H1 (cell line): ENCODE measurements around the gene LRRC42.

ENCODE experiments used
- CBX8 ChIP-seq: fragments of 300-800, 300-1000 bp; sonication (generic); IDR thresholded peaks from 2 replicates; pipeline ENCODE4 v1.7.1; 2016; ENCODE audit warnings: low read depth, low read length, borderline replicate concordance
- CTCF ChIP-seq, 3 experiments: IDR thresholded peaks; 1 replicate in 2 of 3; 2 replicates in 1 of 3; pipeline versions ENCODE4 v1.5.1 to v1.6.1; 2011; ENCODE audit warnings: low read length in 3 of 3, mild to moderate bottlenecking in 3 of 3, inconsistent platforms in 2 of 3, low read depth in 1 of 3, moderate library complexity in 1 of 3; ENCODE audit not compliant: insufficient read depth in 1 of 3; ENCODE audit errors: control extremely low read depth in 1 of 3
- EP300 ChIP-seq, 2 experiments: IDR thresholded peaks; 1 replicate in 1 of 2; 2 replicates in 1 of 2; pipeline ENCODE4 v1.6.1; 2011 to 2012; ENCODE audit warnings: low read depth in 2 of 2, low read length in 2 of 2, mild to moderate bottlenecking in 2 of 2, borderline replicate concordance in 1 of 2, inconsistent platforms in 1 of 2, moderate library complexity in 1 of 2
- EZH2 ChIP-seq: fragments of 200-600 bp; sonication (generic); IDR thresholded peaks from 2 replicates; pipeline ENCODE4 v1.7.1; 2012; ENCODE audit warnings: low read depth, mild to moderate bottlenecking, moderate library complexity, low read length, inconsistent platforms; ENCODE audit not compliant: severe bottlenecking
- GABPA ChIP-seq: IDR thresholded peaks from 2 replicates; pipeline ENCODE4 v1.6.1; 2011; ENCODE audit warnings: mild to moderate bottlenecking, low read length, moderate library complexity, borderline replicate concordance; ENCODE audit not compliant: insufficient read depth
- HDAC6 ChIP-seq: IDR thresholded peaks from one replicate; pipeline ENCODE4 v1.7.1; 2012; ENCODE audit warnings: low read depth, mild to moderate bottlenecking, inconsistent platforms, low read length, moderate library complexity
- MAX ChIP-seq: IDR thresholded peaks from 2 replicates; pipeline ENCODE4 v1.6.1; 2012; ENCODE audit warnings: inconsistent platforms
- POLR2A ChIP-seq, 2 experiments: IDR thresholded peaks; 1 replicate in 1 of 2; 2 replicates in 1 of 2; pipeline ENCODE4 v1.6.1; 2011; ENCODE audit warnings: low read depth in 2 of 2, low read length in 2 of 2, mild to moderate bottlenecking in 2 of 2; ENCODE audit errors: control extremely low read depth in 1 of 2
- POLR2AphosphoS5 ChIP-seq: IDR thresholded peaks from 2 replicates; pipeline ENCODE4 v1.6.1; 2011; ENCODE audit warnings: low read depth, low read length
- RAD21 ChIP-seq, 2 experiments: IDR thresholded peaks in 1 of 2; conservative IDR thresholded peaks in 1 of 2; 2 replicates each; pipeline ENCODE4 v1.6.1; 2011; ENCODE audit warnings: low read depth in 2 of 2, low read length in 2 of 2, improper control_type of control experiment in 1 of 2, inconsistent platforms in 1 of 2, mild to moderate bottlenecking in 1 of 2, moderate library complexity in 1 of 2
- SP1 ChIP-seq: IDR thresholded peaks from 2 replicates; pipeline ENCODE4 v1.6.1; 2011; ENCODE audit warnings: low read depth, low read length
- SUZ12 ChIP-seq: fragments of 200-600 bp; sonication (generic); IDR thresholded peaks from 2 replicates; pipeline ENCODE4 v1.6.1; 2012; ENCODE audit warnings: mild to moderate bottlenecking, inconsistent platforms, low read length, moderate library complexity, mixed read lengths
- YY1 ChIP-seq: IDR thresholded peaks from 2 replicates; pipeline ENCODE4 v1.6.1; 2011; ENCODE audit warnings: low read depth, mild to moderate bottlenecking, low read length
- ZNF274 ChIP-seq: IDR thresholded peaks from 2 replicates; pipeline ENCODE4 v1.7.0; 2012; ENCODE audit warnings: low read length, borderline replicate concordance; ENCODE audit errors: extremely low read depth

- TF ChIP-seq EP300 (IDR thresholded peaks at IDR 0.05; ENCODE audit: borderline replicate concordance in 1 of 2, low read depth in 2 of 2, low read length in 2 of 2) (no peak), CTCF (IDR thresholded peaks at IDR 0.05; ENCODE audit: control extremely low read depth in 1 of 3, insufficient read depth in 1 of 3, low read depth in 1 of 3, low read length in 3 of 3) (no peak), SP1 (no peak), GABPA (no peak), MAX (no peak), YY1 (no peak), RAD21 (IDR thresholded peaks at IDR 0.05 in 1 of 2, conservative IDR thresholded peaks at IDR 0.05 in 1 of 2; ENCODE audit: low read depth in 2 of 2, low read length in 2 of 2) (no peak), CBX8 (no peak), EZH2 (no peak), SUZ12 (no peak), POLR2AphosphoS5 (no peak), ZNF274 (no peak), HDAC6 (no peak), POLR2A (IDR thresholded peaks at IDR 0.05; ENCODE audit: control extremely low read depth in 1 of 2, low read depth in 2 of 2, low read length in 2 of 2) (no peak)
Observed at GRCh38 chr1:53957194-53957818, 11.2 kb downstream of the LRRC42 start.
